ENCODE data around the gene CLDN6.

The CLDN6 gene

DNA sequence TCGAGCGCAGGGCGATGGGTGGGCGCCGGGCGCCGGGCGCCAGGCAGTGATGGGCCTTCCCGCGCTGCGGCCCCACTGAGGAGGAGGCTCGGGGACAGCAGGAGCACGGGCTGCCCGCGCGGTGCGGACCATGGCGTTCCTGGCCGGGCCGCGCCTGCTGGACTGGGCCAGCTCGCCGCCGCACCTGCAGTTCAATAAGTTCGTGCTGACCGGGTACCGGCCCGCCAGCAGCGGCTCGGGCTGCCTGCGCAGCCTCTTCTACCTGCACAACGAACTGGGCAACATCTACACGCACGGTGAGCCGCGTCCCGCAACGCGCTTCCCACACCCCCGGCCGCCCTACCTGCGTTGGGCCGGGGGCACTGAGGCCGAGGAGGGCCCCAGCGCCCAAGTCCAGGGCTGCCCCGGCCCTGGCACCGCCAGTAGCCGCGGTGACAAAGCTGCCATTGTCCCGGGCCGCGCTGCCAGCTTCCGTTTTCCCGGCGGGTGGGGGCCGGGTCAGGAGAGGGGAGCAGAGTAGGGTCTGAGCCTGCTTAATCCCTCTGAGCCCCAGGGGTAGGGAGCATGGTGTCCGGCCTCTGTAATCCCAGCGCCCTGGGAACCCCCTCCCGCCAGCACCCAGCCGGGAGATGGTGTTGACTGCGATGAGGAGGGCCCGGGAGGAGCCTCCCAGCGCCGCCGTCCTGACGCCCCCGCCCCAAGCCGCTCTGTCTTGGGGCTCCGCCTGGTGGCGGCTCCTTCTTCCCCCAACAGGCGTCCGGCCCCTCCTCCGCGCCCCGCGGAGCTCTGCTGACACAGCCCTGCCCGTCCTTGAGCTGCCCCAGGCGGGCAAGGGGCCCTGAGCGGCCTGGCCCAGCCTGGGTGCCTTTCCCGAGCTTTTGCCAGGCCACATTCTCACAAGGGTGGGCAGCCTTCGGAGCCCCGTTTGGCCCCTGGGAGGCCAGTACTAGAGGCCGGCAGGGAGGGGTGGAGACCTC lies 48.1 kb downstream of the CLDN6 start:
- peak in 5 of 6 experiments; percentile 13 to 52 (median 43) for DNase-seq

DNA sequence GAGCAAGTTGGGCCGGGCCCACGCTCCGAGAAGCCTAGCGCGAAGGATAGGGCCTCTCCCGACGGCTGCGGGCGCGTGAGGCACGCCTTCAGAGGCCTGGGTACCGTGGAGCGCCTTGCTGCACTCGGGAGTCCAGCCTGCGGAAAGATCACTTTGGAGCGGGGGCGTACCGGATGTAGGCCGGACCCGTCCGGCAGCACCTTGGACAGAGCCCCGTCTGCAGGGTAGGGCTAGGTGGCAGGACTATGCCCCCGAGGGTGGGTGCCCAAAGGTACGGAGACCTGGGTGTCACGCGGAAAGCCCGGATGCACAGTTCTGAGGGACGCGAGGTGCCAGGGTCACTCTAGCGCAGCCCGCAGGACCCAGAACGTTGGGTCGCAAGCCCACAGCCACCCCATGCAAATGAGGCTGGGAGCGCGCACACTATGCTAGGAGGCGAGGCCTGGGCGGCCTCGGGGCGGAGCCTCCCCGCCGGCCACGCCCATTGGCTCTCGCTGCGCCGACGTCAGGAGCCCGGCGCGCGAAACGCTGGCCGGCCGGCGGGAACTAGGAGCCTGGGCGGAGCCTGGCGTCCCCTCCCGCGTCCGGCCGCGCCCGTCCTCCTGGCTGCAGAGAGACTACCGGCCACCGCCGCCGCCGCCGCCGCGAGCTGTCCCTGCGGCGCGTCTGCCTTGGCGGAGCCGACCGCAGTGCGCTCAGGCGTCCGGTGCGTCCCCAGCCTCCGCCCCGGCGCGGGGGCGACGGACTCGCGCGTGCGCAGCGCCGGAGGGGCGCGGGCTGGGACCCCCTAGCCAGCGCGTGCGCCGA lies 49.0 kb downstream of the CLDN6 start, which contains the start of gene PAQR4:
TSS of gene PAQR4 (plus strand) at position 611 of the 807 bp plus-strand sequence. CDS start 327 bp downstream, outside the sequence.
- DNase-seq = peak; percentile 31 to 69 (median 60)

GRCh38 chr16:2968368-2968737 lies 49.6 kb downstream of the CLDN6 start:
- no peak for DNase-seq

GRCh38 chr16:2967721-2968161 lies 50.2 kb downstream of the CLDN6 start:
- no peak for DNase-seq

DNA sequence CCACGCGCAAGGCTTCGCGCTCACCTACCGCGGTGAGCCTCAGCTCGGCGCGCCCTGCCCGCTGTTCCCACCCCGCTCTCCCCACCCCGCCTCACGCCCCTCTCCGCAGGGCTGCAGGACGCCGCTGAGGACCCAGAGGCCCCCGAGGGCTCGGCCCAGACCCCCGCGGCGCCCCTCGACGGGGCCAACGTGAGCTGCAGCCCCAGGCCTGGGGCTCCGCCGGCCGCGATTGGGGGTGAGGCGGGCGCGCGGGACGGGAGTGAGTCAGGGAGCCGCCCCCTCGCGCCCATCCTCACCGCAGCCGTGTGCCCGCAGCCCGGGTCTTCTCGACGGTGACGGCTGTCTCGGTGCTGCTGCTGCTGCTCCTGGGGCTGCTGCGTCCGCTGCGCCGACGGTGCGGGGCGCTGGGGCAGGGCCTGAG lies 50.8 kb downstream of the CLDN6 start:
- no peak for DNase-seq

DNA sequence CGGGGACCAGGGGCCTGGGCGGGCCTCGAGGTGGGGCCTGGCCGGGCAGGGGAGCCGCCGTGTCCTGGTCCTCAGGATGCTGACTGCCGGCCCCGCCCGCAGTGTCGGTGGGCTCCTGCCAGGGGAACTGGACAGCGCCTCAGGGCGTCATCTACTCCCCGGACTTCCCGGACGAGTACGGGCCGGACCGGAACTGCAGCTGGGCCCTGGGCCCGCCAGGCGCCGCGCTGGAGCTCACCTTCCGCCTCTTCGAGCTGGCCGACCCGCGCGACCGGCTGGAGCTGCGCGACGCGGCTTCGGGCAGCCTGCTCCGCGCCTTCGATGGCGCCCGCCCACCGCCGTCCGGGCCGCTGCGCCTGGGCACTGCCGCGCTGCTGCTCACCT lies 51.2 kb downstream of the CLDN6 start:
- no peak for DNase-seq

DNA sequence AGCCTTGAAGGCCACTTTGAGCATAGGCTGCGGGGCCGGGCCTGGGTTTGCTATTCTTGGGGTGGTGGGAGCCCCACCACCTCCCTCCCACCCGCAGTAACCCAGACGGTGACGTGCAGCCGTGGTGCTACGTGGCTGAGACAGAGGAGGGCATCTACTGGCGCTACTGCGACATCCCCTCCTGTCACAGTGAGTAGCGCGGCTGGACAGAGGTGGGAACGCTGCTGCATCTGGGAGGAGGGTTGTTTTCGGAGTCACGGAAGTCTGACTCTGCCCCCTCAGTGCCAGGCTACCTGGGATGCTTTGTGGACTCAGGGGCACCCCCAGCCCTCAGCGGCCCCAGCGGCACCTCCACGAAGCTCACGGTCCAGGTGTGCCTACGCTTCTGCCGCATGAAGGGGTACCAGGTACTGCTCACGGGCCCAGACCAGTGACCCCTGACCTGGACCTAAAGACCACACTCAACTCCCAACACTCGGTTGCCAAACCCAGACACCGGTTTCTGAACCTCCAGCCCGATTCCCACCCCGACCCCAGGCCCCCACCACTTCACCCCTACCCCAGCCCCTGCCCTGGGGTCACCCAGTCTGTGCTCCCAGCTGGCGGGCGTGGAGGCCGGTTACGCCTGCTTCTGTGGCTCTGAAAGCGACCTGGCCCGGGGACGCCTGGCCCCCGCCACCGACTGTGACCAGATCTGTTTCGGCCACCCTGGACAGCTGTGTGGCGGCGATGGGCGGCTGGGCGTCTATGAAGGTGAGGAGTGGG lies 51.8 kb downstream of the CLDN6 start:
- no peak for DNase-seq

All from stimulated activated naive CD4-positive, alpha-beta T cell (primary cell).